ENCODE results near the gene IRF7. TPM values are rescaled to one million over a fixed set of nuclear protein-coding genes. Genes with fewer than 3 reads are reported as not detected.

Gene IRF7
- total RNA-seq, 1 donor from 2014 or later = 10.2 TPM

- Mint-ChIP-seq H3K27me3 (ENCODE audit: low read depth) (peaks cover 2% of the 10 kb centered on the region), H3K36me3 (ENCODE audit: low read depth) (peaks cover 7% of the 10 kb centered on the region), H3K4me1 (peaks cover 6% of the 10 kb centered on the region), H3K9me3 (no peaks in the 10 kb centered on the region), H3K4me3 (no peak overlapping the region), H3K27ac (ENCODE audit: unreplicated experiment) (no peak overlapping the region)
- no peak for DNase-seq (ENCODE audit: low read depth, low spot score)
- TF ChIP-seq CTCF (conservative IDR thresholded peaks at IDR 0.05) = no peak
Observed at GRCh38 chr11:609341-609811, 6.4 kb downstream of the IRF7 start.

- Mint-ChIP-seq H3K27me3 (ENCODE audit: low read depth) (peaks cover 2% of the 10 kb centered on the region), H3K36me3 (ENCODE audit: low read depth) (peaks cover 7% of the 10 kb centered on the region), H3K4me3 (no peak overlapping the region), H3K9me3 (no peaks in the 10 kb centered on the region), H3K27ac (ENCODE audit: unreplicated experiment) (no peak overlapping the region), H3K4me1 (peaks cover 5% of the 10 kb centered on the region)
- TF ChIP-seq CTCF (conservative IDR thresholded peaks at IDR 0.05) = no peak
- no peak for DNase-seq (ENCODE audit: low read depth, low spot score)
Observed at GRCh38 chr11:608791-609251, 6.9 kb downstream of the IRF7 start.

GRCh38 chr11:607971-608659, 7.6 kb downstream of the IRF7 start:
- H3K4me3 Mint-ChIP-seq = no peak overlapping the region
- H3K27ac Mint-ChIP-seq (ENCODE audit: unreplicated experiment) = no peak overlapping the region
- no peak for TF ChIP-seq CTCF (conservative IDR thresholded peaks at IDR 0.05)
- peaks cover 5% of the 10 kb centered on the region for H3K4me1 Mint-ChIP-seq
- no peak for DNase-seq (ENCODE audit: low read depth, low spot score)
- H3K36me3 Mint-ChIP-seq (ENCODE audit: low read depth) = peaks cover 7% of the 10 kb centered on the region
- H3K9me3 Mint-ChIP-seq = no peaks in the 10 kb centered on the region
- peaks cover 2% of the 10 kb centered on the region for H3K27me3 Mint-ChIP-seq (ENCODE audit: low read depth)

GRCh38 chr11:607020-607780, 8.6 kb downstream of the IRF7 start:
- Mint-ChIP-seq H3K4me3 (no peak overlapping the region), H3K9me3 (no peaks in the 10 kb centered on the region), H3K4me1 (peaks cover 2% of the 10 kb centered on the region), H3K27me3 (ENCODE audit: low read depth) (peaks cover 2% of the 10 kb centered on the region), H3K36me3 (ENCODE audit: low read depth) (peaks cover 6% of the 10 kb centered on the region), H3K27ac (ENCODE audit: unreplicated experiment) (no peak overlapping the region)
- no peak for TF ChIP-seq CTCF (conservative IDR thresholded peaks at IDR 0.05)
- no peak for DNase-seq (ENCODE audit: low read depth, low spot score)

- no peaks in the 10 kb centered on the region for H3K4me1 Mint-ChIP-seq
- H3K27ac Mint-ChIP-seq (ENCODE audit: unreplicated experiment) = no peak overlapping the region
- no peak overlapping the region for H3K4me3 Mint-ChIP-seq
- H3K9me3 Mint-ChIP-seq = no peaks in the 10 kb centered on the region
- DNase-seq (ENCODE audit: low read depth, low spot score) = no peak
- no peaks in the 10 kb centered on the region for H3K27me3 Mint-ChIP-seq (ENCODE audit: low read depth)
- H3K36me3 Mint-ChIP-seq (ENCODE audit: low read depth) = peaks cover 8% of the 10 kb centered on the region
- no peak for TF ChIP-seq CTCF (conservative IDR thresholded peaks at IDR 0.05)
Observed at GRCh38 chr11:606245-606644, 9.5 kb downstream of the IRF7 start.

Measured in neural crest cell (in vitro differentiated cells).